H9 (cell line): Measurements from ENCODE around the gene KIF15. TPM values are rescaled to one million over a fixed set of nuclear protein-coding genes. Genes with fewer than 3 reads are reported as not detected.

Experiments used
- DNase-seq: peaks from one replicate; pipeline ENCODE4 v3.0.0-alpha.2; 2017
- H2AFZ ChIP-seq: one replicate; pipeline ENCODE4 v1.6.1; 2013; ENCODE audit warnings: mild to moderate bottlenecking, low read length, control low read depth, moderate library complexity
- H2AK5ac ChIP-seq: 2 replicates; pipeline ENCODE4 v1.6.1; 2013; ENCODE audit warnings: low read length, control low read depth, mixed read lengths; ENCODE audit not compliant: insufficient read length
- H2BK120ac ChIP-seq: one replicate; pipeline ENCODE4 v1.6.1; 2013; ENCODE audit warnings: low read depth, mild to moderate bottlenecking, low read length, control low read depth, inconsistent platforms; ENCODE audit not compliant: poor library complexity, severe bottlenecking
- H2BK12ac ChIP-seq: 2 replicates; pipeline ENCODE4 v1.6.1; 2013; ENCODE audit warnings: low read length, control low read depth, mixed read lengths, low read depth; ENCODE audit not compliant: insufficient read length
- H2BK15ac ChIP-seq: 2 replicates; pipeline ENCODE4 v1.6.1; 2013; ENCODE audit warnings: low read depth, low read length, control low read depth
- H2BK20ac ChIP-seq: one replicate; pipeline ENCODE4 v1.6.1; 2013; ENCODE audit warnings: low read depth, mild to moderate bottlenecking, low read length, control low read depth, inconsistent platforms; ENCODE audit not compliant: poor library complexity, severe bottlenecking
- H2BK5ac ChIP-seq: 2 replicates; pipeline ENCODE4 v1.6.1; 2013; ENCODE audit warnings: low read length, control low read depth, mixed read lengths; ENCODE audit not compliant: insufficient read length
- H3K14ac ChIP-seq: 2 replicates; pipeline ENCODE4 v1.6.1; 2013; ENCODE audit warnings: low read length, control low read depth; ENCODE audit not compliant: insufficient read depth
- H3K18ac ChIP-seq: 2 replicates; pipeline ENCODE4 v1.6.1; 2013; ENCODE audit warnings: low read depth, mild to moderate bottlenecking, mixed read lengths, low read length, control low read depth; ENCODE audit not compliant: insufficient read length
- H3K23ac ChIP-seq: 2 replicates; pipeline ENCODE4 v1.6.1; 2013; ENCODE audit warnings: low read length, control low read depth, mixed read lengths, low read depth; ENCODE audit not compliant: insufficient read length
- H3K23me2 ChIP-seq: 2 replicates; pipeline ENCODE4 v1.6.1; 2013; ENCODE audit warnings: low read depth, mild to moderate bottlenecking, mixed read lengths, low read length, control low read depth; ENCODE audit not compliant: insufficient read length, poor library complexity, severe bottlenecking
- H3K27ac ChIP-seq: 2 replicates; pipeline ENCODE4 v1.5.1; 2013; ENCODE audit warnings: low read length, control low read depth, mixed read lengths, low read depth; ENCODE audit not compliant: insufficient read length
- H3K27me3 ChIP-seq: 2 replicates; pipeline ENCODE4 v1.6.1; 2013; ENCODE audit warnings: low read length, control low read depth, inconsistent platforms; ENCODE audit not compliant: insufficient read depth
- H3K4ac ChIP-seq: 2 replicates; pipeline ENCODE4 v1.6.1; 2013; ENCODE audit warnings: low read depth, mild to moderate bottlenecking, control low read depth, inconsistent platforms, low read length, moderate library complexity
- H3K4me1 ChIP-seq: 2 replicates; pipeline ENCODE4 v1.6.1; 2013; ENCODE audit warnings: low read length, control low read depth, inconsistent platforms; ENCODE audit not compliant: insufficient read depth
- H3K4me2 ChIP-seq: 2 replicates; pipeline ENCODE4 v1.6.1; 2013; ENCODE audit warnings: low read length, control low read depth, mixed read lengths; ENCODE audit not compliant: insufficient read length, insufficient read depth
- H3K56ac ChIP-seq: 2 replicates; pipeline ENCODE4 v1.6.1; 2013; ENCODE audit warnings: low read depth, mild to moderate bottlenecking, mixed read lengths, low read length, control low read depth; ENCODE audit not compliant: insufficient read length
- H3K79me1 ChIP-seq: 2 replicates; pipeline ENCODE4 v1.6.1; 2013; ENCODE audit warnings: low read depth, mild to moderate bottlenecking, moderate library complexity, low read length, control low read depth, inconsistent platforms; ENCODE audit not compliant: insufficient read depth, poor library complexity, severe bottlenecking
- H3K79me2 ChIP-seq: 2 replicates; pipeline ENCODE4 v1.6.1; 2013; ENCODE audit warnings: low read length, control low read depth, inconsistent platforms; ENCODE audit not compliant: insufficient read depth
- H3K9ac ChIP-seq: 2 replicates; pipeline ENCODE4 v1.6.1; 2013; ENCODE audit warnings: low read length, control low read depth, mixed read lengths; ENCODE audit not compliant: insufficient read length; ENCODE audit errors: extremely low read depth
- H3K9me3 ChIP-seq: one replicate; pipeline ENCODE4 v1.6.1; 2013; ENCODE audit warnings: low read depth, low read length, inconsistent platforms; ENCODE audit not compliant: control insufficient read depth
- H3T11ph ChIP-seq: one replicate; pipeline ENCODE4 v1.6.1; 2013; ENCODE audit warnings: mild to moderate bottlenecking, low read length, control low read depth, inconsistent platforms
- H4K20me1 ChIP-seq: one replicate; pipeline ENCODE4 v1.6.1; 2013; ENCODE audit not compliant: control insufficient read depth, insufficient read length, insufficient read depth
- H4K5ac ChIP-seq: 2 replicates; pipeline ENCODE4 v1.6.1; 2013; ENCODE audit warnings: low read depth, mild to moderate bottlenecking, mixed read lengths, low read length, control low read depth; ENCODE audit not compliant: insufficient read length
- H4K8ac ChIP-seq: replicated peaks from 2 replicates; pipeline ENCODE4 v1.6.1; 2013; ENCODE audit warnings: low read length, control low read depth, mixed read lengths, low read depth; ENCODE audit not compliant: insufficient read length
- H4K91ac ChIP-seq: 2 replicates; pipeline ENCODE4 v1.6.1; 2013; ENCODE audit warnings: low read depth, mild to moderate bottlenecking, moderate library complexity, mixed read lengths, low read length, control low read depth; ENCODE audit not compliant: insufficient read length
- H3K27ac Mint-ChIP-seq, 3 experiments: 2 replicates in 2 of 3; 3 replicates in 1 of 3; pipeline ENCODE4 v1.8.0; 2020 to 2021; ENCODE audit warnings: mixed read lengths in 3 of 3, mild to moderate bottlenecking in 1 of 3, moderate library complexity in 1 of 3
- H3K27me3 Mint-ChIP-seq: 2 replicates; pipeline ENCODE4 v1.8.0; 2021; ENCODE audit warnings: low read depth, mild to moderate bottlenecking, moderate library complexity, mixed read lengths
- H3K36me3 Mint-ChIP-seq, 3 experiments: 2 replicates in 2 of 3; 3 replicates in 1 of 3; pipeline ENCODE4 v1.8.0; 2020 to 2021; ENCODE audit warnings: low read depth in 3 of 3, mixed read lengths in 3 of 3; ENCODE audit not compliant: insufficient read depth in 1 of 3
- H3K4me1 Mint-ChIP-seq, 2 experiments: 2 replicates each; pipeline ENCODE4 v1.8.0; 2020; ENCODE audit warnings: mixed read lengths in 2 of 2
- H3K4me3 Mint-ChIP-seq, 2 experiments: 2 replicates in 1 of 2; 3 replicates in 1 of 2; pipeline ENCODE4 v1.8.0; 2020 to 2021; ENCODE audit warnings: mild to moderate bottlenecking in 2 of 2, mixed read lengths in 2 of 2, moderate library complexity in 1 of 2
- H3K9me3 Mint-ChIP-seq, 2 experiments: 2 replicates in 1 of 2; 3 replicates in 1 of 2; pipeline ENCODE4 v1.8.0; 2020; ENCODE audit warnings: mild to moderate bottlenecking in 2 of 2, mixed read lengths in 2 of 2, moderate library complexity in 1 of 2
- WGBS: extraction: QIAGEN DNeasy Blood & Tissue Kit; methylation state at CpG from one replicate; pipeline ENCODE4 v1.1.7; 2013; ENCODE audit warnings: missing lambda C conversion rate, low lambda C conversion rate, mixed read lengths; ENCODE audit not compliant: insufficient read length; ENCODE audit errors: extremely low coverage; 5-methylcytosine and 5-hydroxymethylcytosine counted together
- total RNA-seq: library from RNA; stranded (reverse); gene quantifications from 2 replicates; pipeline ENCODE4 v1.2.1, GENCODE V29; 2021
- TF ChIP-seq, protein P1 (sequence below): fragments of 200-600 bp; sonication (generic); conservative IDR thresholded peaks from 3 replicates; pipeline ENCODE4 v1.8.0; 2021; ENCODE audit warnings: antibody characterized with exemption, mild to moderate bottlenecking

Gene KIF15
- total RNA-seq, 1 experiment from 2014 or later: 25.0 TPM

DNA sequence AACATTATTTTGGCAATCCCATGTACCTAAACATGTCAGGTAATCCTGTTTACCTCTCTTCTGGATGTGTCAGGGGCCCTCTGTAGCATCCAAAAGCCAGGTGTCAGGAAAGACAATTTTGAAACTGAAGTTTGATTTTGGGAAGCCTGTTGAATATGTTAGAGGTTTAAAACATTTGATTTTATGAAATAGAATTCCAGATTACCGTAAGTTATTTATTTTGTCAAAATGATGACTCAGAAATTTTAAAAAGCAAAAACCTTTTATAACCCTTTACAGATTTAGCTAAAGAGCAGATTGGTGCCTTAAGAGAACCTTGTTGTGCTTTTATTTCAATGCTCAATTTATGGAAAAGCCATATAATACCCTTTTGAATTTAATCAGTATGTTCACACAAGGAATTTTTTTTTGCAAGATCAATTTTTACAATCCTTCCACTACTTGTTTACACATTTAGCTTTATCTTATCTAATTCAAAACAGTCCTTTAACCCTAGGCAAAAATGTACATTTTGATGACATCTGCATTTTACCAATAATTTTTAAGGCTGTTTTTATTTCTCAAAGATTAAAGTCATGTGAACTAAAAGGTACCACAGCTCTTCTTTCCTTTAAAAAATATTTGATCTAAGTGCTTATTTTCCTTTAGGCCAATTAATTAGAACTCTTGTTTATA is 10.0 kb downstream of the KIF15 start:
- H3K27ac ChIP-seq: no peak overlapping the region
- no peak overlapping the region for H3K4me2 ChIP-seq
- H4K91ac ChIP-seq: no peak overlapping the region
- H3K27me3 ChIP-seq: no peaks in the 10 kb centered on the region
- H2BK20ac ChIP-seq: no peak overlapping the region
- no peak overlapping the region for H3T11ph ChIP-seq
- H2BK5ac ChIP-seq: no peak overlapping the region
- WGBS: no CpG with 5 or more reads among the region's 1 CpG
- no peak overlapping the region for H3K56ac ChIP-seq
- H3K9me3 ChIP-seq: peaks cover 25% of the 10 kb centered on the region
- peaks cover 91 to 96% (median 94%) of the 10 kb centered on the region in 3 experiments for H3K36me3 Mint-ChIP-seq
- no peak overlapping the region for H2BK120ac ChIP-seq
- no peak overlapping the region for H2BK15ac ChIP-seq
- no peak overlapping the region for H4K5ac ChIP-seq
- no peak overlapping the region for H2AFZ ChIP-seq
- no peak overlapping the region for H2AK5ac ChIP-seq
- H3K18ac ChIP-seq: no peak overlapping the region
- H3K4me1 ChIP-seq: no peaks in the 10 kb centered on the region
- H3K4ac ChIP-seq: no peak overlapping the region
- H3K14ac ChIP-seq: no peak overlapping the region
- H3K4me1 Mint-ChIP-seq: peaks cover 3 to 8% of the 10 kb centered on the region in 2 experiments
- H4K20me1 ChIP-seq: no peaks in the 10 kb centered on the region
- no peak overlapping the region for H3K9ac ChIP-seq
- no peaks in the 10 kb centered on the region for H3K23me2 ChIP-seq
- no peaks in the 10 kb centered on the region; the same call in 1 of the 2 replicates for H3K27me3 Mint-ChIP-seq
- H4K8ac ChIP-seq: no peak overlapping the region
- H3K23ac ChIP-seq: no peak overlapping the region
- no peak overlapping the region for H3K27ac Mint-ChIP-seq
- H2BK12ac ChIP-seq: no peak overlapping the region
- H3K79me2 ChIP-seq: peaks cover 4% of the 10 kb centered on the region; the same call in 1 of the 2 replicates
- DNase-seq: no peak
- H3K4me3 Mint-ChIP-seq: no peak overlapping the region
- H3K9me3 Mint-ChIP-seq: peaks cover 54 to 70% of the 10 kb centered on the region in 2 experiments
- peaks cover 4% of the 10 kb centered on the region for H3K79me1 ChIP-seq
- TF ChIP-seq, protein P1, sequence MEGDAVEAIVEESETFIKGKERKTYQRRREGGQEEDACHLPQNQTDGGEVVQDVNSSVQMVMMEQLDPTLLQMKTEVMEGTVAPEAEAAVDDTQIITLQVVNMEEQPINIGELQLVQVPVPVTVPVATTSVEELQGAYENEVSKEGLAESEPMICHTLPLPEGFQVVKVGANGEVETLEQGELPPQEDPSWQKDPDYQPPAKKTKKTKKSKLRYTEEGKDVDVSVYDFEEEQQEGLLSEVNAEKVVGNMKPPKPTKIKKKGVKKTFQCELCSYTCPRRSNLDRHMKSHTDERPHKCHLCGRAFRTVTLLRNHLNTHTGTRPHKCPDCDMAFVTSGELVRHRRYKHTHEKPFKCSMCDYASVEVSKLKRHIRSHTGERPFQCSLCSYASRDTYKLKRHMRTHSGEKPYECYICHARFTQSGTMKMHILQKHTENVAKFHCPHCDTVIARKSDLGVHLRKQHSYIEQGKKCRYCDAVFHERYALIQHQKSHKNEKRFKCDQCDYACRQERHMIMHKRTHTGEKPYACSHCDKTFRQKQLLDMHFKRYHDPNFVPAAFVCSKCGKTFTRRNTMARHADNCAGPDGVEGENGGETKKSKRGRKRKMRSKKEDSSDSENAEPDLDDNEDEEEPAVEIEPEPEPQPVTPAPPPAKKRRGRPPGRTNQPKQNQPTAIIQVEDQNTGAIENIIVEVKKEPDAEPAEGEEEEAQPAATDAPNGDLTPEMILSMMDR: no peak
